GM21529 (cell line): ENCODE results near the gene WNT10A.

ENCODE experiments used
- ATAC-seq: cut with Tn5 transposase; IDR thresholded peaks from one replicate; pipeline ENCODE4 v1.9.1; 2021; ENCODE audit not compliant: unreplicated experiment

Gene WNT10A

GRCh38 chr2:218876562-218877219, 4.0 kb upstream of the WNT10A start:
- ATAC-seq = no peak

- ATAC-seq = no peak
Observed at GRCh38 chr2:218877331-218877730, 3.3 kb upstream of the WNT10A start.

- ATAC-seq = no peak
Observed at GRCh38 chr2:218877891-218878290, 2.8 kb upstream of the WNT10A start.

GRCh38 chr2:218878486-218878885, 2.2 kb upstream of the WNT10A start:
- no peak for ATAC-seq

- no peak for ATAC-seq
Observed at GRCh38 chr2:218878926-218879761, 1.5 kb upstream of the WNT10A start.

GRCh38 chr2:218879776-218880101, 913 bp upstream of the WNT10A start:
- ATAC-seq = no peak

GRCh38 chr2:218880859-218881594, 375 bp downstream of the WNT10A start:
- ATAC-seq = no peak

GRCh38 chr2:218881744-218882460, 1.2 kb downstream of the WNT10A start:
- ATAC-seq = no peak

GRCh38 chr2:218882461-218882816, 1.8 kb downstream of the WNT10A start:
- ATAC-seq = no peak

GRCh38 chr2:218882866-218883366, 2.3 kb downstream of the WNT10A start:
- no peak for ATAC-seq

- ATAC-seq = no peak
Observed at GRCh38 chr2:218883491-218884490, 3.1 kb downstream of the WNT10A start.

- no peak for ATAC-seq
Observed at GRCh38 chr2:218884519-218884918, 3.9 kb downstream of the WNT10A start.

GRCh38 chr2:218885981-218886947, 5.6 kb downstream of the WNT10A start:
- peak; percentile 67 for ATAC-seq

GRCh38 chr2:218887079-218887478, 6.4 kb downstream of the WNT10A start:
- ATAC-seq = no peak

- ATAC-seq = no peak
Observed at GRCh38 chr2:218888341-218888740, 7.7 kb downstream of the WNT10A start.

- no peak for ATAC-seq
Observed at GRCh38 chr2:218889937-218890336, 9.3 kb downstream of the WNT10A start.

- ATAC-seq = no peak
Observed at GRCh38 chr2:218890369-218890768, 9.7 kb downstream of the WNT10A start.

GRCh38 chr2:218891275-218892135, 10.9 kb downstream of the WNT10A start:
- ATAC-seq = no peak
